GM18951 (cell line): ENCODE measurements around the gene RAD51B.

Experiments used
- POLR2A ChIP-seq: IDR thresholded peaks from 4 replicates; pipeline ENCODE4 v1.6.1; 2011; ENCODE audit warnings: mild to moderate bottlenecking; ENCODE audit not compliant: insufficient read length, insufficient read depth; ENCODE audit errors: extremely low read depth
- in situ Hi-C: fragments of 300-500 bp; cut with MboI; formaldehyde crosslinking; loops from one replicate; pipeline ENCODE4 v1.12.0; 2022; ENCODE audit warnings: low sequenced_read_pairs, mixed read lengths, inconsistent platforms; ENCODE audit not compliant: unreplicated experiment

Gene RAD51B

DNA sequence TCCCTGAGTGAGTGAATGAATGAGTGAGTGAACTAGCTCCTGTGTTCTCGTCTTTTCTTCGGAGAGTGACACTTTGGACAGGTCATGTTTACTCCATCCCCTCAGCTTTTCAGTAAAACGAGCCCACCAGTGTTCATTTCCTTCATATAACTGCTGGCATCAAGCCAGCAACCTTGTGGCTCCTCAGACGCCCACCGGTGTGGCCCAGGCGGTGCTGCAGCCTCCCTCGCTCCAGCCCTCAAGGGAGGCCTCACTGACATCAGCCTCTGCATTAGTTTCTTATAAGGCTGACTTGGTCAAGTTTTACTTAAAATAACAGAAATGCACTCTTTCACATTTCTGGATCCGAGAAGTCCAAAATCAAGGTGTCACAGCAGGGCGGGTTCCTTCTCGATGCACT lies 785.2 kb downstream of the RAD51B start:
- in situ Hi-C loops = no loop called here

DNA sequence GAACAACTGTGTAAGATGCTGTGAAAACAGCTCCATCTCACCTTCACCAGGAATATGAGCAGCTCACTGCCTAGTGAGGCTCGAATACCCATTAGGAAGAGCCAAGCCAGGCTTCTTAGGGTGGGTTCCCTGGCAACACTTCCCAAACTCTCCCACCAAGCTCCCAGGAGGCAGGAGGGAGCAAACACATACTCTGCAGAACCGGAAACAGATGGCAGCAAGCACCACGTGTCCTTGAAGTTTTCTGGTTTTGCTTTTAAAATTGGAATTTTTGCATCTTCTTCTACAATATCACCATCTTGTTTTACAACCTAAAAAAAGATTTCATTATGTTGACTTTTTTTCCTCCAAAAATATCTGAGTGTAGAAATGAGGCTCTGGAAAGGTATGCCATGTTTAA lies 786.6 kb downstream of the RAD51B start:
- in situ Hi-C loops = no loop called here
- no peak for TF ChIP-seq POLR2A

More for the DNA sequence above, 785.2 kb downstream of the RAD51B start:
- TF ChIP-seq POLR2A = no peak

DNA sequence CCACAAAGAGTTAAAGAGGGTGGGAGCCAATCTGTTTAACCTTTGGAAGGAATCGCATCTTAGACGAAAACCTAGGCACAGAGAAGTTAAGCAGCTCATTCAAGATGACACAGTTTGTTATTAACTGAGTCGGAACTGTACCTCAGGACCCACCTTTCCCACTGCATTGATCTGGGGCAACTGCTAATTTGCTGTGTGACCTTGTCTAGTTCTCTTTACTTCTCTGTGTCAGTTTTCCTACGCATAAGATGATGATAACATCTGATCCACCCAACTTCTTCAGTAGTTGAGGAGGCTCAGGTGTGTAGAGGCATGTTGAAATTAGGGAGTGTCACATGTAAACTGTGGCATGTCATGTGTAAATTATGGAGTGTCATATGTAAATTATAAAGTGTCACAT lies 787.1 kb downstream of the RAD51B start:
- TF ChIP-seq POLR2A = no peak
- in situ Hi-C loops = no loop called here

DNA sequence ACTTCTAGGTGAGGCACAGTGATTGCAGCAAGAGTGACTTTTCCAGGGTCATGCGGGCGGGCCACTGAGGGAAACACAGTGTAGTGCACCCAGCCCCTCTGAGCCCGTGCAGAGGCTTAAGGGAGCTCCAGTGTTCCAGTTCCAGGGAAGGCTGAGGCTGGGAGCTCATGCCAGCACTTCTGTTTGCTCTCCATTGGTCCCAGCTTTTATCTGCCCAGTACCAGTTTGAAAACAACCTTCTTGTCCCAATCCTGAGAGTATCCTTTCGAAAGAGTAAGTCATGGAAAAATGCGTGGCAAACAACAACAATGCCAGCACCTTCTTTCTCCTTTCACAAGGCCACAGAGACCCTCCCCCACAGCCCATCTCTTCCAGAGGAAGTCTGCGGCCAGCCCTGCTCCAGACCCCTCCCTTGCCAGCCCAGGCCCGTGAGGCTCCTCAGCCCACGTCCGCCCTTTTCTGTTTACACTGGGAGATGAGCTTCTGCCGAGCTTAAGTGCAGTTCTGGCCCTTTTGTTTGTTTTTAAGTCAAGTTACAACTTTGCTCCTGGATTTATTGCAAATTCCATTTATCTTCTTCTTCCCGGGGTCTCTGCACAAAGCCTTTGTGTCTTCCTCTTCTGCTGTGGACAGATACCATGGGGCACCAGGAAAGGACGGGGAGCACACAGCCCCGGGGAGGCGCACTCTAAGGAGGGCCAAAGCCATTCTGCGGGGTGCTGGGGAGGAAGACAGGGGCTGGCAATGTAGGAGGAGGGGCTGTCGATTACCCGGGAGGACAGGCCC lies 787.7 kb downstream of the RAD51B start:
- in situ Hi-C loops = no loop called here
- no peak for TF ChIP-seq POLR2A

DNA sequence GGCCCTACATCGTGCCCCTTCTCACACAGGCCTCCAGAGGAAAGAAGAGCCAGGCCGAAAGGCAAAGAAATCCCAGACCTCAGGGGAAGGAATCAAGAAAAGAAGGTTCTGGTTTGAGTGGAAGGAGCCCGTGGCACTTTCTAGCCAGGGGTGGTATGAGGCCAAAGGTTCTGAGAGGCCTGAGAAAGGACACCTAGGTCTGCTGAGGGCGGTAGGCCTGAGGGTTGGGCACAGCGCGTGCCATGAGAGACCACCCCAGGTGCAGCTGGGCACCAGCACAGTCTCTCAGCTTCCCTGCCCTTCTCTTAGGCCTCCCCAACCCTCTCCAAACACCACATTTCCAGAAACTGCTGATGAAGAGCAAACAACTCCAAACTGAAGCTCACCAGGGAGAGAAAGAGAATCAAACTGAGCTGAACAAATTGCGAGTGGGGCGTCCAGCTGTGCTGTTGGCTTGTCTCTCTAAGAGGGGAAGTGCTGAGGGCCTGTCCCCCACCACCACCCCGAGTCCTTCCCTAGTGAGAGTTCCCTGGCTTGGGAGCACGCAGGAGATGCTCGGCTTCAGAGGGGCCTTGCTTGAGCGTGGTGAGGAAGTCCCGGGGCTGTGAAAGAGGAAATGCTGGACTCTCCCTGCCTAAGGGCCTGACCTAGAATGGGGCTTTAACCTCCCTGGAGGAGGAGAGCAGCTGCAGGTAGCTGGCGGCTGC lies 788.4 kb downstream of the RAD51B start:
- in situ Hi-C loops = no loop called here
- TF ChIP-seq POLR2A = no peak

DNA sequence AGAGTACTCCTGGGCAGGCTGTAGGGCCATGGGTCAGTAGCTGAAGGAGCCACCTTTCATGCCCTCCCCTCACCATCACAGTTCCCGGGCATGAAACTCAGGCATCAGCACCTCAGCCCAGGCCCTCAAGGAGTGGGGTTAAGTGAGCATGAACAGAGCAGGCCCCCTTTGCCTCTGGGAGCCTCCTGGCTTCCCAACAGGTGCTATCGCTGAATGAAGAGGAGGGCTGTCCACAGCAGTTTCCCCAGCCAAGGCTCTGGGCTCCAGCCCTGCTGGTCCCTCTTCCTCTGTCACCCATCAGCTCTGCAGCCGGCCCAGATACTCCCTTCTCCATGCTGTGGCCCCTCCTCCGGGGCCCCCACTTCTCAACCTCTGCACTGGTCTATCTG lies 789.0 kb downstream of the RAD51B start:
- in situ Hi-C loops = no loop called here
- no peak for TF ChIP-seq POLR2A

DNA sequence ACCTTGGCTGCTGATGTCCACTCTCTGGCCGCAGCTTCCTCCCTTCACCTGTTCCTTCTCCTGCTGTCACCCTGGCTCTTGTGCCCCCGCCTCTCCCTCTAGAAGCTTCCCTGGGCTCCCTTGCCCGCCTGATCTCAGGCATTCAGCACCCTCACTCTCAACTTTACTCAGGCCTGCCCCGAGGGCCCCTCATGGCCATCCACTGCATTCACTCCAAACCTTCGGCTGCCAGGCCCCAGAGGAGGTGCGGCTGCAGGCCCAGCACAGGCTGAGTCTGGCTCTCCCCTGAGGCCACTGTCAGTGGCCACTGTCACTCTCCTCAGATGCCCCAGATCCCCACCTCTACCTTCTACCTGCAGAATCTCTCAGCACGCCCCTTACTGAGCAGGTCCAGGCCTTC lies 789.4 kb downstream of the RAD51B start:
- in situ Hi-C loops = no loop called here
- no peak for TF ChIP-seq POLR2A

DNA sequence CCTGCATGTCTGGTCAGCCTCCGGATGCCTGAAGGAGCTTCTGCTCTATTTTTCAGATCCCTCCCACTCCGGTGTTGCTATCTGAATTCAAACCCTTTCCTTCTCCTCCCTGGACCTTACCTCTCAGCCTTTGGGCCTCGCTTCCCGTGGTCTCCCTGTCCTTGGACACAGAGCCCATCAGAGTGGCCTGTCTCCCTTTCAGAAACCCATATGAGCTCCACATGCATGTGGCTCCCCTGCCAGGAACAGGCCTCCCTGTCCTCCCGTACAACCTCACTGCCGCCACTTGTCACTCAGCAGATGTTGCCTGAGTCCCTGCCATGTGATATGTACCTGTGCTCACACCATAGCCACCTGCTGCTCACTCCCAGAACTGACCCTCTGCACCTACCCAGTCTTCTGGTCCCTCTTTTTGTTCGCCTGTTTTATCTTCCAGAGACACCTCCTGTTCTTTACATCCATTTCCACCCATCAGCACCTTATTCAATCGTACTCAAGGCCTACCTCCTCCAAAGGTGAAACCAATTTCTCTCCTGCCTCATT lies 790.7 kb downstream of the RAD51B start:
- in situ Hi-C loops = no loop called here
- TF ChIP-seq POLR2A = no peak

DNA sequence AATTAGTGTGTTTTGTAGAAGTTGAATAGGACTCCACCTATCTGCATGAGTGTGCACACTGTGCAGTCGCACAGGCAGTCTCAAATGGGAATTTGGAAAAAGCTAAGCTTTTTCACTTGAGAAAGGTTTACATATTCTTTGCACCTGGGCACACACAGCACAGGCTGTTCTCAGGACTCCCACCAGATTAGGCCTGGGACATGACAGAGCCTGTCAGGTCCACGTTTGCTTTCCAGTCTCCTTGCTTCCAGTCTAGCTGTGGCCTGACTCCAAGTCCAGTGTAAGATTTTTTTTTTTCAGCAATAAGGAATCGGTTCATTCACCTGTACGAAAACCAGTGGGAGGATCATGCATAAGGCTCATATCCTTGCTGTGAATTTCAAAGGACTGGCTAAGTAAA lies 792.0 kb downstream of the RAD51B start:
- no peak for TF ChIP-seq POLR2A
- in situ Hi-C loops = no loop called here

DNA sequence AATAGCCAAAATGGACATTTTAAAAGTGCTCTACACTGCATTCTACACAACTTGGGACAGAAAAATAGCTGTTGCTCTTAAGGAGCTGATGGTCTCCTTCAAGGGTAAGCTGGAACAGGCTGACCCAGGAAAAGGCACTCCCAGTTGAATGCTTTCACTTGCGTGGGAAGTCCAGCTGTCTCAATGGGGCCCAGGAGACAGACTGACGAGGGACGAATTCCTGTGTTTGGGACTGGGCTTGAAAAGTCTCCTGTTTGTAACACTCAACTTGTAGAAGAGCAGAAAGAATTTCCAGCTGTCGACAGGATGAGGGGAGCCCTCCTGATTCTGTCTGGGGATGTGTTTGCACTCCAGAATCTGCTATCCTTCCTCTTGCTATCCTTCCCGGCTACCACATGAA lies 792.5 kb downstream of the RAD51B start:
- no peak for TF ChIP-seq POLR2A
- in situ Hi-C loops = no loop called here

DNA sequence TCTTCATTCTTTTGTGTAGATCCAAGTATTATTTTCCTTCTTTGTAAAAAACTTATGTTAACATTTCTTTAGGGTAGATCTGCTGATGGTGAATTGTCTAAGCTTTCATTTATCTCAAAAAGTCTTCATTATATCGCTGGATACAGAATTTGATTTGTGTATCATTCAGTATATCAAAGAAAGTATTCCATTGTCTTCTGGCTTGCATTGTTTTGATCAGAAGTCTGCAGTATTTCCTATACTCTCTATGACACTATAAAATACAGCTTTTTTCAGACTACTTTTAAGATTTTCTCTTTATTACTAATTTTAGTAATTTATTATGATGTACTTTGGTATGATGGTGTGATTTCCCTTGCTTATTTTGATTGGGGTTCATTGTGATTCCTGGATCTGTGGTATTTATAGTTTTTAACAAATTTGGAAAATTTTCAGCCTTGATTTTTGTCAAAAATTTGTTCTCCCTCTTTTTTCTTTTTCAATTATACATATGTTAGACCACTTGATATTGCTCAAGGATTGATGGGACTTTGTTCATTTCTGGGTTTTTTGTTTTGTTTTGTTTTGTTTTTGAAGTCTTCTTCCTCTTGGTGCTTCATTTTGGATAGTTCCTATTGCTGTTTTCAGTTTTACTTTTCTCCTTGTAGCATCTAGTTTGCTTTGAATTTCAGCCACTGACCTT lies 796.8 kb downstream of the RAD51B start:
- in situ Hi-C loops = no loop called here
- TF ChIP-seq POLR2A = no peak

DNA sequence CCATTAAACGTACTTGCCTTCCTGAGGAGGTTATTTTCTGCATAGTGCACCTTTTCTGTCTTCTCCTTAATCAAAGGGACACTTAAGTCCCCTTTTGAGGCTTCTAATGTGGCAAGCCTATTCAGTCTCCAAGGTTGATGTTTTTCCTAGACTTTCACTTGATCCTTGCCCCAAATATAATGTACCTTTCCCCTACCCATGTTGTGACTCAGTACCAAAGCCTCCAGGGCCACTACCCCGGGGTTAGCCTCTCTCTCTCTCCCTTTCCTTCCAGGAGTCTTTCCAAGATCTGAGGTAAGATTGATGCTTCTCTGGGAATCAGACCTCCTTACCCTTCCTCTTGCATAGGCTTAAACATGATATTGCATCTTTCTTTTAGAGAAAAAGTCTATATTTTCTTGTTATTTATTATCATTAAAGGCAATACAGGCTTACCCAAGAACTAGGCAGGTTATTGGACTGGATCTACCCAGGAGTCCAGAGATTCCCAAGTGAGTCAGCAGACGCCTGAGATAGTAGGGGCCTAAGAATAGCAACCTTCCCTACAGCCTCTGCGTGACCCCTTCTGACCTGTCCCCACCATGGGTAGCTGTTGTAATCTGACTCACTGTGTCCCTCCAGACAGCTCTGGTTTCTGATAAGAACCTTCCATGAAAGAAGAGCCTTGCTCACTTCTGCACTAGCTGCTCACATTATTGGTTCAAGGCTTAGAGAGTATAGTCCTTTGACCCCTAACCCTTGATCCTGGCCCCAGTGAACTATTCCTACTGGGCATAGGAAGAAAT lies 800.4 kb downstream of the RAD51B start:
- no peak for TF ChIP-seq POLR2A
- in situ Hi-C loops = no loop called here
